ENCODE measurements around the gene TGFBR3. TPM values are rescaled to one million over a fixed set of nuclear protein-coding genes. Genes with fewer than 3 reads are reported as not detected.

Gene TGFBR3
- total RNA-seq, 1 experiment from 2014 or later = 3.1 TPM

DNA sequence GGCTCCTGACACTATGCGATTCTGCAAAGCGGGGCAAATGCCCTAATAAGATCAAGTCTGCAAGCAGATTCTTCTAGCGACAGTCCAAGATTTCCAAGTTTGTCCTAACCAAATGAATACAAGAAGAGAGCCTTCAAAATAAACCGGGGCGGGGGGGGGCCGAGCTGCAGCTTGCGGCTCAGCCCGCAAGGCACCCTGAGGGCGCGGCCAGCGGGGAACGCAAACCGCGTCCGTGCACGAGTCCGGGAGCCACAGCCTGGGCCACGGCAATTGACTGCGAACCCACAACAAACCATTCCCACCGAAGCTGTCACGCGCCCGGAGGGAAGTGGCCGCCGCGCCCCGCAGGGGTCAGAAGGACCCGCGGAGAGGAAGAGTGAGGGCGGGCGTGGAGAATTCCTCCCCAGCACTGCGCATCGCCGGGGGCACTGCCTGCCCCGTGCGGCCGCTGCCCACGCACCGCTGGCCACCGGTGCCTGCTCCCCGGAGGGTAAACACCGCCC lies 687 bp downstream of the TGFBR3 start:
- no TSS peak for BruUV-seq (replicated peaks)
- peak overlapping the region; percentile 88 for H3K27ac ChIP-seq (ENCODE audit: low read depth, low read length, poor library complexity, severe bottlenecking)

DNA sequence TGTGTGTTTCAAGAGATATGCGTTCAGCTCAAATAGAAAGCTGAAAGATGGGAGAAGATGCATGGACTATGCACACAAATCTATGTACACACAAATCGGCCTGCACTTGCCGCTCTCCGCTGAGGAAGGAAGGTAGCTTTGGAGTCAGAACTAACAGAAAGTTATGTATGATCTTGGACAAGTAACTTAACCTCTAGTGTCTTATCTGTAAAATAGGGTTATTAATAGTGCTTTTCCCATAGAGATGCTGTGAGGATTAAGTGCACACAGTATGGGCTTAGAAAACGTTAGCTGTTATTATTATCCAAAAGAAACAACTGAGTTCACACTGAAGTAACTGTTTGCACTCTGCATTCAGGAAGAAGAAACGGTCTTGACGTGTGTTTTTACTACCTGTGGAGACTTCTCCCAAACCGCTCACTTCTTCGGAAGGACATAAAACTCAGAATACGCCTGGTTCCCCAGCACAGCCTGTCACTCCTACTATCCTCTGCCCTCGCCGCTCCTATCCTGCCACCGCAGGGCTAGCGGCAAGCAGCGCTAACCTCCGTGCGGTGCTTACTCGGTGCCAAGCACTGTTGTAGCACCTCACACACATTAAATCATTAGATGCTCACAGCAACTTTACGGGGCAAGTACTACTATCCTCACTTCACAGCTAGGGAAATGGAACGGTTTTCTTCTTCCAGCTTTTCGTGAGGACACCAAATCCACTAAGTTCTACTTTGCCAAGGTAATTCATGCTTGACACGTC lies 1.3 kb downstream of the TGFBR3 start:
- DNase-seq (ENCODE audit: low spot score) = peak; percentile 29
- Histone ChIP-seq H3K27me3 (replicated peaks; ENCODE audit: insufficient read depth, low read depth, low read length, poor library complexity) (no peaks in the 10 kb centered on the region), H3K27ac (ENCODE audit: low read depth, low read length, poor library complexity, severe bottlenecking) (no peak overlapping the region), H3K9me3 (ENCODE audit: low read depth, low read length, poor library complexity, severe bottlenecking) (no peaks in the 10 kb centered on the region), H3K4me1 (ENCODE audit: insufficient read depth, low read length, poor library complexity, severe bottlenecking) (peaks cover 16% of the 10 kb centered on the region), H3K4me3 (ENCODE audit: low read depth, low read length, poor library complexity, severe bottlenecking) (peak overlapping the region; percentile 89), H3K36me3 (ENCODE audit: insufficient read depth, low read length, poor library complexity, severe bottlenecking) (no peaks in the 10 kb centered on the region)
- TF ChIP-seq, protein P1, sequence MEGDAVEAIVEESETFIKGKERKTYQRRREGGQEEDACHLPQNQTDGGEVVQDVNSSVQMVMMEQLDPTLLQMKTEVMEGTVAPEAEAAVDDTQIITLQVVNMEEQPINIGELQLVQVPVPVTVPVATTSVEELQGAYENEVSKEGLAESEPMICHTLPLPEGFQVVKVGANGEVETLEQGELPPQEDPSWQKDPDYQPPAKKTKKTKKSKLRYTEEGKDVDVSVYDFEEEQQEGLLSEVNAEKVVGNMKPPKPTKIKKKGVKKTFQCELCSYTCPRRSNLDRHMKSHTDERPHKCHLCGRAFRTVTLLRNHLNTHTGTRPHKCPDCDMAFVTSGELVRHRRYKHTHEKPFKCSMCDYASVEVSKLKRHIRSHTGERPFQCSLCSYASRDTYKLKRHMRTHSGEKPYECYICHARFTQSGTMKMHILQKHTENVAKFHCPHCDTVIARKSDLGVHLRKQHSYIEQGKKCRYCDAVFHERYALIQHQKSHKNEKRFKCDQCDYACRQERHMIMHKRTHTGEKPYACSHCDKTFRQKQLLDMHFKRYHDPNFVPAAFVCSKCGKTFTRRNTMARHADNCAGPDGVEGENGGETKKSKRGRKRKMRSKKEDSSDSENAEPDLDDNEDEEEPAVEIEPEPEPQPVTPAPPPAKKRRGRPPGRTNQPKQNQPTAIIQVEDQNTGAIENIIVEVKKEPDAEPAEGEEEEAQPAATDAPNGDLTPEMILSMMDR (conservative IDR thresholded peaks at IDR 0.05; ENCODE audit: low read depth, low read length) = no peak
- no peak for TF ChIP-seq EZH2 (IDR thresholded peaks at IDR 0.05; ENCODE audit: borderline replicate concordance, low read depth, low read length, poor library complexity, severe bottlenecking)
- intact Hi-C loops (cut with micrococcal nuclease; ENCODE audit: unreplicated experiment) = no loop called here
- TSS peak; percentile 33 for BruUV-seq (replicated peaks)
- ChIA-PET CTCF (interaction anchor here (1.0 kb wide), 1 partner anchor 371 kb away, joined by 5 read pairs; no protein-coding TSS in a partner anchor), POLR2A (ENCODE audit: low non-redundant PET) (no interaction called here)

More for the DNA sequence above, 687 bp downstream of the TGFBR3 start:
- peak overlapping the region; percentile 89 for H3K4me3 ChIP-seq (ENCODE audit: low read depth, low read length, poor library complexity, severe bottlenecking)
- no peaks in the 10 kb centered on the region for H3K27me3 ChIP-seq (replicated peaks; ENCODE audit: insufficient read depth, low read depth, low read length, poor library complexity)
- H3K9me3 ChIP-seq (ENCODE audit: low read depth, low read length, poor library complexity, severe bottlenecking) = no peaks in the 10 kb centered on the region
- H3K36me3 ChIP-seq (ENCODE audit: insufficient read depth, low read length, poor library complexity, severe bottlenecking) = no peaks in the 10 kb centered on the region
- peaks cover 16% of the 10 kb centered on the region for H3K4me1 ChIP-seq (ENCODE audit: insufficient read depth, low read length, poor library complexity, severe bottlenecking)
- CTCF ChIA-PET = interaction anchor here (0.5 kb wide), 1 partner anchor 107 kb away, joined by 7 read pairs; no protein-coding TSS in a partner anchor
- POLR2A ChIA-PET (ENCODE audit: low non-redundant PET) = no interaction called here
- no peak for TF ChIP-seq EZH2 (IDR thresholded peaks at IDR 0.05; ENCODE audit: borderline replicate concordance, low read depth, low read length, poor library complexity, severe bottlenecking)
- TF ChIP-seq, protein P1 (conservative IDR thresholded peaks at IDR 0.05; ENCODE audit: low read depth, low read length) = no peak
- no peak for DNase-seq (ENCODE audit: low spot score)
- intact Hi-C loops (cut with micrococcal nuclease; ENCODE audit: unreplicated experiment) = no loop called here

DNA sequence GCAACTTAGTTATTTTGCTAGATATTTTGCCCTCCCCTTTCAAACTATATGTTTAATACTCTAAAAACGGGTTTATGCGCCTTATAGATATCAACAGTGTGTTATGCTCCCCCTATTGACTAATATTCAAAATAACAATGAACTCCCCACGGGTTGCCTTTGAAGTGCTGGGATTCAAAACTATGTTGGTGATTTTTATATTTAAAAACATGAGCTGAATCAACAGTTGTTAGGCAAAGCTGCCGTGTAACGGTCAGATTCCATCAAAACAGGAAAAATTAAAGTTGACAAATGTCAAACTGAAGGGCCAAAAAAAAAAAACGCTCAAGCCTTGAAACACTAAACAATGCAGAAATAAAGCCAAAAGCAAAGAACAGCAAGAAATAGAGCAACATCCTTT lies 2.5 kb downstream of the TGFBR3 start:
- POLR2A ChIA-PET (ENCODE audit: low non-redundant PET) = no interaction called here
- CTCF ChIA-PET = interaction anchor here (0.7 kb wide), 2 partner anchors 373 to 381 kb away, joined by 6 read pairs; no protein-coding TSS in a partner anchor
- H3K36me3 ChIP-seq (ENCODE audit: insufficient read depth, low read length, poor library complexity, severe bottlenecking) = no peaks in the 10 kb centered on the region
- TF ChIP-seq EZH2 (IDR thresholded peaks at IDR 0.05; ENCODE audit: borderline replicate concordance, low read depth, low read length, poor library complexity, severe bottlenecking) = no peak
- TF ChIP-seq, protein P1 (conservative IDR thresholded peaks at IDR 0.05; ENCODE audit: low read depth, low read length) = peak; percentile 64
- H3K4me1 ChIP-seq (ENCODE audit: insufficient read depth, low read length, poor library complexity, severe bottlenecking) = peaks cover 16% of the 10 kb centered on the region
- H3K9me3 ChIP-seq (ENCODE audit: low read depth, low read length, poor library complexity, severe bottlenecking) = no peaks in the 10 kb centered on the region
- no peak overlapping the region for H3K27ac ChIP-seq (ENCODE audit: low read depth, low read length, poor library complexity, severe bottlenecking)
- intact Hi-C loops (cut with micrococcal nuclease; ENCODE audit: unreplicated experiment) = no loop called here
- DNase-seq (ENCODE audit: low spot score) = peak; percentile 59
- no TSS peak for BruUV-seq (replicated peaks)
- no peaks in the 10 kb centered on the region for H3K27me3 ChIP-seq (replicated peaks; ENCODE audit: insufficient read depth, low read depth, low read length, poor library complexity)
- H3K4me3 ChIP-seq (ENCODE audit: low read depth, low read length, poor library complexity, severe bottlenecking) = no peak overlapping the region

Data from A673 (cell line).